Measurements from ENCODE around the gene DACT3.

- TF ChIP-seq CTCF (IDR thresholded peaks at IDR 0.05), result no peak
- no peak for TF ChIP-seq POLR2AphosphoS5 (IDR thresholded peaks at IDR 0.05)
- TF ChIP-seq POLR2A (IDR thresholded peaks at IDR 0.05), result no peak
- TF ChIP-seq EP300 (IDR thresholded peaks at IDR 0.05), result no peak
Measured at GRCh38 chr19:46654621-46655152, 6.3 kb downstream of the DACT3 start.

Measured in stomach (tissue), 4 donors.